ENCODE data around the gene TMEM143.

DNA sequence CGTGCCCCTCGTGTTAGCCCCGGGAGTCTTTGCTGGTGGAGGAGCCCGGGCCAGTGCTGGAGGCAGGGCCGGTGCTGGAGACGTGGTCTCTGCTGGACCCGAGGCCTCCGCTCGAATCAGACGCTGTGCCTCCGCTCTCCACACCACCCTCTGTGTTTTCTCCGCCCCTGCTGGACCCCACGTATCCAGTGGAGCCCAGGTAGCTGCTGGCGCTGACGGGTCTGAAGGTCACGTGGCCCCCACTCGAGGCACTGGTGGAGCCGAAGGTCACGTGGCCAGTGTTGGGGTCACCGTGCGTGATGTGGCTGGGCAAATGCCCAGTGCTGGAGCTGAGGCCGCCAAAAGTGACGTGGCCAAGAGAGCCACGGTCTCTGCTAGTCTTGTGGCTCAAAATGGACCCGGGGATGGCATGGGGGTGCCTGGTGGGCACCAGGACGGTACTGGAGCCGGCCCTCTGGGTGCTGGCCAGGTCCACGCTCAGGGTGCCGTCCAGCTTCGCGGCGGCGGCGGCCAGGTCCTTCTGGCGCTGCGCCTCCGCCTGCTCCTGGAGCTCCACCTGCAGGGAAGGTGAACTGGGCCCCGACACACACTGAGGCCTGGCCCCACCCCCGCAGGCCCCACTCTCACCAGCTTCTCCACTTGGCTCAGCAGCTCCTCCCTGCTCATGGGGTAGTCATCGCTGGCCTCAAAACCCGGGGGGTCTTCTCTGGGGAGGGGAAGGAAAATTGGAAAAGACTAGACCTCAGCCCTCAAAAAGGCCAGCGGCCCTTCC lies 66.6 kb downstream of the TMEM143 start:
- no peak for TF ChIP-seq RAD21 (IDR thresholded peaks at IDR 0.05)
- no peak for TF ChIP-seq CTCF (IDR thresholded peaks at IDR 0.05; ENCODE audit: low read depth, low read length, missing input control)
- no peak for TF ChIP-seq RXRA (IDR thresholded peaks at IDR 0.05)
